Measurements from ENCODE around the gene C3orf20.
"Not testable (repeated sequence)": the region's sequence is repeated elsewhere in the genome, so short reads cannot be mapped to it uniquely, and the experiment has no call there.

The C3orf20 gene

DNA sequence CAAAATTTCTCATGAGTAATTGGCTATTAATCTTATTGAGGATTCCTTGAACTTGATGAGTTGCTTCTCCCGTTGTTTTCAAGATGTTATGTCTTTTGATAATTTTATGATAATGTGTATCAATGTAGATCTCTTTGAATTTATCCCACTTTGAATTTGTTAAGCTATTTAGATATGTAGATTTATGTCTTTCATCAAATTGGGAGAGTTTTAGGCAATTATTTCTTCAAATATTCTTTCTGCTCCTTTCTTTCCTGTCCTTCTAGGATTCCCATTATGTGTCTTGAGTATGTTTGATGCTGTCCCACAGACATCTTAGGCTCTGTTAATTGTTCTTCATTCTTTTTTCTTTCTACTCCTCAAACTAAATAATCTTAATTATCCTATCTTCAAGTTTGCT lies 75.7 kb downstream of the C3orf20 start:
- Histone ChIP-seq H3K4me2 (ENCODE audit: low read length) (no peak overlapping the region), H3K9ac (ENCODE audit: low read length) (no peak overlapping the region), H3K79me2 (ENCODE audit: insufficient read depth, low read length) (no peaks in the 10 kb centered on the region), H3K4me1 (ENCODE audit: insufficient read depth, low read length, severe bottlenecking) (peaks cover 14% of the 10 kb centered on the region), H3K27ac (ENCODE audit: low read depth, low read length, poor library complexity, severe bottlenecking) (no peak overlapping the region), H3K27me3 (ENCODE audit: insufficient read depth, low read length) (no peaks in the 10 kb centered on the region), H3K9me2 (ENCODE audit: low read depth, low read length) (no peaks in the 10 kb centered on the region), H3F3A (ENCODE audit: insufficient read depth, low read length) (no peaks in the 10 kb centered on the region), H3K4me3 (ENCODE audit: low read depth, low read length, poor library complexity, severe bottlenecking) (no peak overlapping the region), H3K9me3 (ENCODE audit: low read length) (peaks cover 8% of the 10 kb centered on the region), H2AFZ (ENCODE audit: low read length) (no peak overlapping the region), H4K20me1 (ENCODE audit: insufficient read depth, low read length) (no peaks in the 10 kb centered on the region), H3K36me3 (ENCODE audit: insufficient read depth, low read length) (peaks cover 26% of the 10 kb centered on the region)
- TF ChIP-seq EZH2 (IDR thresholded peaks at IDR 0.05; ENCODE audit: borderline replicate concordance, low read length), result no peak
- TF ChIP-seq, protein P1, sequence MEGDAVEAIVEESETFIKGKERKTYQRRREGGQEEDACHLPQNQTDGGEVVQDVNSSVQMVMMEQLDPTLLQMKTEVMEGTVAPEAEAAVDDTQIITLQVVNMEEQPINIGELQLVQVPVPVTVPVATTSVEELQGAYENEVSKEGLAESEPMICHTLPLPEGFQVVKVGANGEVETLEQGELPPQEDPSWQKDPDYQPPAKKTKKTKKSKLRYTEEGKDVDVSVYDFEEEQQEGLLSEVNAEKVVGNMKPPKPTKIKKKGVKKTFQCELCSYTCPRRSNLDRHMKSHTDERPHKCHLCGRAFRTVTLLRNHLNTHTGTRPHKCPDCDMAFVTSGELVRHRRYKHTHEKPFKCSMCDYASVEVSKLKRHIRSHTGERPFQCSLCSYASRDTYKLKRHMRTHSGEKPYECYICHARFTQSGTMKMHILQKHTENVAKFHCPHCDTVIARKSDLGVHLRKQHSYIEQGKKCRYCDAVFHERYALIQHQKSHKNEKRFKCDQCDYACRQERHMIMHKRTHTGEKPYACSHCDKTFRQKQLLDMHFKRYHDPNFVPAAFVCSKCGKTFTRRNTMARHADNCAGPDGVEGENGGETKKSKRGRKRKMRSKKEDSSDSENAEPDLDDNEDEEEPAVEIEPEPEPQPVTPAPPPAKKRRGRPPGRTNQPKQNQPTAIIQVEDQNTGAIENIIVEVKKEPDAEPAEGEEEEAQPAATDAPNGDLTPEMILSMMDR (IDR thresholded peaks at IDR 0.05; ENCODE audit: low read length), result no peak

DNA sequence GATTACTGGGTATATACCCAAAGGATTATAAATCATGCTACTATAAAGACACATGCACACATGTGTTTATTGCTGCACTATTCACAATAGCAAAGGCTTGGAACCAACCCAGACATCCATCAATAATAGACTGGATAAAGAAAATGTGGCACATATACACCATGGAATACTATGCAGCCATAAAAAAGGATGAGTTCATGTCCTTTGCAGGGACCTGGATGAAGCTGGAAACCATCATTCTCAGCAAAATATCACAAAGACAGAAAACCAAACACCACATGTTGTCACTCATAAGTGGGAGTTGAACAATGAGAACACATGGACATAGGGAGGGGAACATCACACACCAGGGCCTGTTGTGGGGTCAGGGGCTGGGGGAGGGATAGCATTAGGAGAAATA lies 78.0 kb downstream of the C3orf20 start:
- H3K27ac ChIP-seq (ENCODE audit: low read depth, low read length, poor library complexity, severe bottlenecking), result not testable (repeated sequence)

DNA sequence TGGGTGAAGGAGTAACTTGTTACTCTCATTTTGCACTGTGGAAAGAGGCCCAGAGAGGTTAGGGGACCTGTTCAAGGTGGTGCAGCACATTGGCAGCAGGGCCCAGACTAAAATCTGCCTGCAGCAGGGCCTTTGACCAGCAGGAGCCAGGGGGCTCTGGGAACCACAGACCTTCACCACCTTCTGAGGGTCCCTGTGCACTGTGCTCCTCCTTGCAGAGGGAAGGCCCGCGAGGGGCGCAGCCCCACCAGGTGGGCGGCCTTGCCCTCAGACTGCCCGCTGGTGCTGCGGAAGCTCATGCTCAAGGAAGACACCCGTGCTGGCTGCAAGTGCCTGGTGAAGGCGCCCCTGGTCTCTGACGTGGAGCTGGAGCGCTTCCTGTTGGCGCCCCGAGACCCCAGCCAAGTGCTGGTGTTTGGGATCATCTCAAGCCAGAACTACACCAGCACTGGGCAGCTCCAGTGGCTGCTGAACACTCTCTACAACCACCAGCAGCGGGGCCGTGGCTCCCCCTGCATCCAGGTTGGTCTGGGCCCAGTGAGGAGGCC lies 82.3 kb downstream of the C3orf20 start:
- TF ChIP-seq, protein P1 (IDR thresholded peaks at IDR 0.05; ENCODE audit: low read length), result no peak
- TF ChIP-seq EZH2 (IDR thresholded peaks at IDR 0.05; ENCODE audit: borderline replicate concordance, low read length), result no peak
- Histone ChIP-seq H3F3A (ENCODE audit: insufficient read depth, low read length) (no peaks in the 10 kb centered on the region), H3K27me3 (ENCODE audit: insufficient read depth, low read length) (no peaks in the 10 kb centered on the region), H3K36me3 (ENCODE audit: insufficient read depth, low read length) (no peaks in the 10 kb centered on the region; the same call in 1 of the 2 replicates), H3K9me3 (ENCODE audit: low read length) (no peaks in the 10 kb centered on the region), H4K20me1 (ENCODE audit: insufficient read depth, low read length) (no peaks in the 10 kb centered on the region), H3K4me3 (ENCODE audit: low read depth, low read length, poor library complexity, severe bottlenecking) (no peak overlapping the region), H3K9ac (ENCODE audit: low read length) (no peak overlapping the region), H3K79me2 (ENCODE audit: insufficient read depth, low read length) (no peaks in the 10 kb centered on the region), H3K4me1 (ENCODE audit: insufficient read depth, low read length, severe bottlenecking) (peaks cover 29% of the 10 kb centered on the region), H3K27ac (ENCODE audit: low read depth, low read length, poor library complexity, severe bottlenecking) (no peak overlapping the region), H3K9me2 (ENCODE audit: low read depth, low read length) (no peaks in the 10 kb centered on the region), H2AFZ (ENCODE audit: low read length) (no peak overlapping the region), H3K4me2 (ENCODE audit: low read length) (no peak overlapping the region)

More for the DNA sequence above, 78.0 kb downstream of the C3orf20 start:
- not testable (repeated sequence) for H3F3A ChIP-seq (ENCODE audit: insufficient read depth, low read length); H3K4me2 ChIP-seq (ENCODE audit: low read length); H3K9me2 ChIP-seq (ENCODE audit: low read depth, low read length); H4K20me1 ChIP-seq (ENCODE audit: insufficient read depth, low read length); H3K4me3 ChIP-seq (ENCODE audit: low read depth, low read length, poor library complexity, severe bottlenecking); H3K9me3 ChIP-seq (ENCODE audit: low read length); H3K9ac ChIP-seq (ENCODE audit: low read length); H2AFZ ChIP-seq (ENCODE audit: low read length); H3K79me2 ChIP-seq (ENCODE audit: insufficient read depth, low read length); H3K27me3 ChIP-seq (ENCODE audit: insufficient read depth, low read length)
- peaks cover 26% of the 10 kb centered on the region for H3K36me3 ChIP-seq (ENCODE audit: insufficient read depth, low read length)
- peaks cover 14% of the 10 kb centered on the region for H3K4me1 ChIP-seq (ENCODE audit: insufficient read depth, low read length, severe bottlenecking)

DNA sequence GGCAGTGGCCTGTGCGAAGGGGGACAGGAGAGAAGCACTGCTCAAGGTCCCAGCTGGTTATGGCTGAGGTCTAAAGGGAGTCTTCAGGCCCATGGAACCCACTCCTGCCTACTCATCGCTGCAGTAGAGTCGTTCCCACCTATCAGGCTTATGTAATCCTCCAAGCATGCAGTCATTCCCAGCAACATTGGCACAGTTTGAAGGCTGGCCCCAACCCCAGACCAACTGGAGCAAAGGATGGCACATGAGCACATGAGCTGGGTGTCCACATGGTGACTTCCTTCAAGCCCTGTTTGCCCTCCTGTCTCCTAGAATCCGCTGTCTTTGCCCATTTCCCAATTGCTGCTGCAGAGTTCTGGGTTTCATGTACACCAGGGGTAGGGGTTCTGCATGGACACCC lies 83.4 kb downstream of the C3orf20 start:
- Histone ChIP-seq H3K27ac (ENCODE audit: low read depth, low read length, poor library complexity, severe bottlenecking) (no peak overlapping the region), H3K27me3 (ENCODE audit: insufficient read depth, low read length) (no peaks in the 10 kb centered on the region), H3K36me3 (ENCODE audit: insufficient read depth, low read length) (peaks cover 2% of the 10 kb centered on the region; the same call in 1 of the 2 replicates), H3K9me2 (ENCODE audit: low read depth, low read length) (no peaks in the 10 kb centered on the region), H3F3A (ENCODE audit: insufficient read depth, low read length) (no peaks in the 10 kb centered on the region), H3K4me2 (ENCODE audit: low read length) (no peak overlapping the region), H3K4me1 (ENCODE audit: insufficient read depth, low read length, severe bottlenecking) (peaks cover 32% of the 10 kb centered on the region), H3K9ac (ENCODE audit: low read length) (no peak overlapping the region), H3K79me2 (ENCODE audit: insufficient read depth, low read length) (no peaks in the 10 kb centered on the region), H4K20me1 (ENCODE audit: insufficient read depth, low read length) (no peaks in the 10 kb centered on the region), H3K4me3 (ENCODE audit: low read depth, low read length, poor library complexity, severe bottlenecking) (no peak overlapping the region), H2AFZ (ENCODE audit: low read length) (no peak overlapping the region), H3K9me3 (ENCODE audit: low read length) (no peaks in the 10 kb centered on the region)
- TF ChIP-seq, protein P1 (IDR thresholded peaks at IDR 0.05; ENCODE audit: low read length), result no peak
- no peak for TF ChIP-seq EZH2 (IDR thresholded peaks at IDR 0.05; ENCODE audit: borderline replicate concordance, low read length)

Measured in OCI-LY1 (cell line).